HG02973 (cell line): ENCODE results near the gene SPRTN.

Source experiments
- ATAC-seq: cut with Tn5 transposase; IDR thresholded peaks from one replicate; pipeline ENCODE4 v1.9.1; 2021; ENCODE audit warnings: moderate library complexity; ENCODE audit not compliant: unreplicated experiment

The SPRTN gene

DNA sequence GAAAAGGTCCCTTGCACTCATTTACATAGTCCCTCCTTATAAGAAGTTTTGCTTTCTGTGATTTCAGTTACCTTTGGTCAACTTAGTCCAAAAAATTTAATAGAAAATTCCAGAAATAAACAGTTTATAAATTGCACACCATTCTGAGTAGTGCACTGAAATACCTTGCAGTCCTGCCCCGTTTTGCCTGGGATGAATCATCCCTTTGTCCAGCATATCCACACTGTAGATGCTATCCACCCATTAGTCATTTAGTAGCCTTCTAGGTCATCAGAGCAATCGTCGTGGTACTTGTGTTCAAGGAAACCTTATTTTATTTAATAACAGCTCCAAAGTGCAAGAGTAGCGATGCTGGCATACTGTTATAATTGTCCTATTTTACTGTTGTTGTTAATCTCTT, 38.0 kb downstream of the SPRTN start:
- no peak for ATAC-seq

GRCh38 chr1:231376875-231377549, 38.9 kb downstream of the SPRTN start:
- no peak for ATAC-seq

DNA sequence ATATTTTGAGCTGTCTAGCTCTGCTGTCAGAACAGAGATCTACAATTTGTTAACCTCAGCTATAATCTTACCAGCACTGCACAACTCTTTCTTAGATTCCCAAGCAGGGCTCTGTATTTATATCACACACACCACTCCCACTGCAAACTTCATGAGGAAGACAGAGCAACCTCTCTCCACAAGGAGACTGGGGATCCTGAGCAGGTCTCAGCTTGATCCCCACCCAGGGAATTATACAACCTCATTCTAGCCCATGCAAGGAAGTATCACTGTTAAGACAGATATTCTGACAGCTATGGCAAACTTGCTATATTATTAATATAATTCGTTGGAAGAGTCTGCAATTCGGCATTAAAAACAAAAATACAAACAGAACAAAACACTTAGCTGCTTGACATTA, 43.6 kb downstream of the SPRTN start:
- no peak for ATAC-seq

GRCh38 chr1:231382426-231382825, 44.3 kb downstream of the SPRTN start:
- ATAC-seq = no peak

DNA sequence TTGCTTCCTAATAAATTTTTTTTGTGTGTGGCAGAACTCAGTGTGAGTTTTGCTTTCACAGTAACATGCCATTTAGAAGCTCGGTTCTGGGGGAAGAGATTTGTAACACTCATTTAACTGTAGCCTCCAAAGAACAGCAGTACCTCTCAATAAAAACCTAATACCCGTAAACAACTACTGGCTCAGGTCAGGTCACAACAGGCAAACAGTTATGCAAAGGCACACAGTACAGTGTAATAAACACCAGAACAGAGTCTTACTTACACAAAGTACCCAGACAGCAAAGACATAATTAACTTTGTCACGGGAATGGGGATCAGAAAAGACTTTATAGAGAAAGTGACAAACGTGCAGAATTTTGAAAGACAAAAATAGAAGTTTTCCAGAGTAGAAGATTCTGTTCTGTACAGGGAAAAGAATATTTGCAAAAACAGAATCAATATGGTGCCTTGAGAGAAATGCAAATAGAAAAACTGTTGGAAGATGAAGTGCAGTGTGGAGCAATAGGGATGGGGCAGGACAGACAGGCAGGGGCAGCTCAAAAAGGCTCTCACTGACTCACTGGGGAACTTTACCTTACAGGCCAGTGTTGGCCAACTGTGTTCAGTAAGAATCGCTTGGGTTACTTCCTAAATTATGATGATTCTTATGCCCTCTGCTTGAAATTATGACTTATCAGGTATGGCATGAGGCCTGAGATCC, 45.2 kb downstream of the SPRTN start:
- ATAC-seq = no peak

GRCh38 chr1:231384696-231385415, 46.8 kb downstream of the SPRTN start:
- ATAC-seq = no peak

GRCh38 chr1:231385416-231385748, 47.3 kb downstream of the SPRTN start:
- no peak for ATAC-seq

GRCh38 chr1:231386466-231386865, 48.4 kb downstream of the SPRTN start:
- ATAC-seq = no peak

DNA sequence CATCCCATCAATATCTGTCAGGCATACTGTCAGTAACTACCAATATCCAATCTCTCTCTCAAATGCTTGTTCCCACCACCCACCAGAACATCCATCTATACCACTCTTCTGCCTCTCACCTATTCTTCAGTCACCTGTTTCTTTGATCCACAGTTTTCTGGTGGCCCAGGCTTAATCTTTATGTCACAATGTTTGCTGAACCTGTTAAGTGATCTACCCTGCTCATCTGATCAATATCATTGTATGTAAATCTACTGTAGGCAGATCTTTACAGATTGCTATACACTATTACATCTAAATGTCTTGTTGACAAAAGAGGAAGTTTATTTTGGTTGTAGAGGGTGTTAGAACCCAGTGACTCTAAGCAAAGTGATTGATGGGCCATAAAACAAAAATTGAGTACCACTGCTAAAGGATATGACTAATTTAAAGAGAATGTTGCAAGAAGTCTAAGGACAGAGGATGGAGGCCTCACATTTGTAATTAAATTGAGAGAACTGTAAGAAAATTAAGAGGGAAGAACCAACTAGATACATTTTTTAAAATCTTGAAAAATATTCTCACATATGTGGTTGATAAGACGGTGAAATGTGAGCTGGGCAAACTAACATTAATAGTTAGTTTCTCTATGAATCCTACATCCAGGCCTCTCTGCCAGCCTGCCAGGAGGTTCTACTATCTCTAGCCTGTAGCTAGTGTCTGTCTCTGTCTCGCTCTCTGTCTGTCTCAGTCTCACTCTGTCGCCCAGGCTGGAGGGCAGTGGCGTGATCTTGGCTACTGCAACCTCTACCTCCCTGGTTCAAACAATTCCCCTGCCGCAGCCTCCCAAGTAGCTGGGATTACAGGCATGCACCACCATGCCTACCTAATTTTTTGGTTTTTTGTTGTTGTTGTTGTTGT, 49.9 kb downstream of the SPRTN start:
- no peak for ATAC-seq

DNA sequence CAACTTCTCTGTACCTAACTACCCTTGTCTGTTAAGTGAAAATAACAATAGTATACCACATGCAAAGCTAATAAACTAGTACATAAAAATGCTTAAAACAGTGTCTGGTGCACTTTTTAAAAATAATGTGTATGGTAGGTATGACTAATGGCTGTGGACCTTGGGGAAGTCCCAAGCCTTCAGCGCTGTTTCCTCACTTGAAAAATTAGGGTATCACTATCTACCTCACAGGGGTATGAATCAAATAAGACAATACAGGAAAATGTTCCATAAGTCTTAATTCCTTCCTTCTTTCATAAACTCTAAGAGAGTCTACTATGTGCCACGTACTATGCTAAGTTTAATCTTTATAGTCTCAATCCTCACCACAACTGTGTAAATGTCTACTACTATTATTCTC, 52.0 kb downstream of the SPRTN start:
- no peak for ATAC-seq

- no peak for ATAC-seq
These were observed 54.5 kb downstream of the SPRTN start for GRCh38 chr1:231392389-231393131.

- ATAC-seq = no peak
These were observed 55.6 kb downstream of the SPRTN start for GRCh38 chr1:231393668-231394067.

DNA sequence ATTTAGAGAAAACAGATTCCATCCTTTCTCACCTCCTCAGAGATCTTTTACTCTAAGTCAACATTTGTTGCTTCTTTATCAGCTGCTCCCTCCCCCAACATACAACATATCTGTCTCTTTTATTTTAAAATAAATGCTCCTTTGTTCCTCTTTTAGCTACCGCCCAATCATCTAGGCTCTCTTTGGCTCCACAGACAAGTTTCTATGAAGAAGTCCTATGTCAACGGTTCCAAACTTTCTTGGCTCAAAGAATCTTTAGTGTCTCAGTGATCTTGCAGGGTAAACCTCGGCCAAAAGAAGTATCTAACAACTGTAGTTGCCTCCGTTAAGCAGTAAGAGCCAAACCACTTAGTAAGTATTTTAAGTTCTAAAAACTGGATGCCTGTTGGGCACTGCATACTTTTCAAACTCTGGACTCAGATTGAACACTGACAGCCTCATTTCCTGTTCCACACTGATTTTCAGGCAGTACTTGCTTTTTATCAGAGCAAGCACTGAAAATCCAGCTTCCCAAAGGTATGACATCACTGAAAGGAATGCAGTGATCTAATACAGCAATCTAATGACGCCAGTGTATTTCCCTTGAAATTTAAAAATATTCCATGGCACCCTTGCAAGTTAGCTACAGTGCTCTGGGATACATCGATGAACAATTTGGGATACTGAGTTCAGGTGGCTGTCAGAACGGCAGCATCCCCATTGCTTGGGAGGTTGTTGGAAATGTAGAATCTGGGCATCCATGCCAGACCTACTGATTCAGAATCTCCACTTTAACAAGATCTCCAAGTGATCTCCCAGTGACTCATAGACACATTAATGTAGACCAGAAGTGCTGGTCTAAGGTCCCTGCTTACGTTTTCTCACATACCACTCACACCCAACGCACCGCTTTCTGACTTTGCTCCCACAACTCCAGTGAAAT, 57.2 kb downstream of the SPRTN start:
- ATAC-seq = no peak

- ATAC-seq = no peak
These were observed 57.9 kb downstream of the SPRTN start for GRCh38 chr1:231395998-231396390.

- no peak for ATAC-seq
These were observed 58.5 kb downstream of the SPRTN start for GRCh38 chr1:231396643-231397042.

DNA sequence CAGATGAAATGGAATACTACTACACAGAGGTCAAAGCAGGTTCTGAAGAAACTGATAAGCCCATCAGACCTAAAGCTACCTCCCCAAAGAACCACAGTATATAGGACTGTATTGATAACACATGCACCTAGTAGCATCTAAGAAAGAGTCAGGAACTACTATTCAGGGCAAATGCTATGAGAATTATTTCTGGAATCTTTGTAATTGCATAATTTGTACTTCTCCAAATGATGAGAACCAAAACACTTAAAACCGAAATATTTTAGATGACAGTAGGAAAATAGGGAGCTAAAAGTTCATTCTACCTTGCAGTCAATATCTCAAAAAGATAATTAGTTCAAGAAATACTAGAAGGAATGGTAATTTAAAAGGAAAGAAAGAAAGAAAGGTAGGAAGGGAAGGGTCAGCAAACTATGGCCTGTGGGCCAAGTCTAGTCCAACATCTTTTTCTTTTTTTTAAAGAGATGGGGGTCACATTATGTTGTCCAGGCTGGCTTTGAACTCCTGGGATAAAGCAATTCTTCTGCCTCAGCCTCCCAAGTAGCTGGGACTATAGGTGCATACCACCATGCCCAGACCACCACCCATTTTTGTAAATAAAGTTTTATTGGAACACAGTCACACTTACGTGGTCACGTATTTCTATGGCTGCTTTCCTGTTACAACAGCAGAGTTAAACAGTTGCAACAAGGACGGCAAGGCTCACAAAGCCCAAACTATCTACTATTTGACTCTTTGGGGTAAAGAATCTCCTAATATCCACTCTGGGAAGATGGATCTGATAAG, 60.0 kb downstream of the SPRTN start:
- no peak for ATAC-seq

DNA sequence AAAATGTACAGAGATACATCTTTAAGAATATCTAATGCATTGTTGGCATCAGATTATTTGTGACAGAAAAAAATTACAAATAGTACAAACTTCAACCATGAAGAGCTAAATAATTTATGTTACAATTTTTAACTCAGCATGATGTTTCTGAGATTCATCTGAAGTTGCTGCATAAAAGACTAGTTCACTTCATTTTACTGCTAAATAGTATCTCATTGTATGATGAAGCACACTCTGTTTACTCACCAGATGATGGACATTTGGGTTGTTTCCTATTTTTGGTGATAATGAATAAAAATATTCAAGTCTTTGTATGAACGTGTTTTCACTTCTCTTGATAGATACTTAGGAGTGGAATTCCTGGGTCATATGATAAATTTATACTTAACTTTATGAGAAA, 63.4 kb downstream of the SPRTN start:
- no peak for ATAC-seq

- ATAC-seq = no peak
These were observed 66.2 kb downstream of the SPRTN start for GRCh38 chr1:231404318-231404717.
